Neural progenitor cell (in vitro differentiated cells): ENCODE measurements around the gene PNPLA7. TPM values are rescaled to one million over a fixed set of nuclear protein-coding genes. Genes with fewer than 3 reads are reported as not detected.

Experiments used
- DNase-seq: peaks from one replicate; pipeline ENCODE4 v3.0.0-alpha.2; 2016; ENCODE audit warnings: low spot score
- H2AFZ ChIP-seq: fragments of 200-600 bp; sonication (generic); replicated peaks from 2 replicates; pipeline ENCODE4 v1.6.1; 2016; ENCODE audit warnings: antibody characterized with exemption
- H3F3A ChIP-seq: fragments of 200-600 bp; sonication (generic); 2 replicates; pipeline ENCODE4 v1.6.1; 2016; ENCODE audit warnings: antibody characterized with exemption, low read depth
- H3K27ac ChIP-seq: fragments of 200-600 bp; sonication (generic); 2 replicates; pipeline ENCODE4 v1.5.1; 2016; ENCODE audit warnings: mild to moderate bottlenecking
- H3K27me3 ChIP-seq: fragments of 200-600 bp; sonication (generic); 2 replicates; pipeline ENCODE4 v1.6.1; 2016; ENCODE audit warnings: mild to moderate bottlenecking, moderate library complexity
- H3K36me3 ChIP-seq: fragments of 200-600 bp; sonication (generic); 2 replicates; pipeline ENCODE4 v1.5.1; 2016
- H3K4me1 ChIP-seq: fragments of 200-600 bp; sonication (generic); 2 replicates; pipeline ENCODE4 v1.6.1; 2016; ENCODE audit warnings: mixed run types
- H3K4me2 ChIP-seq: fragments of 200-600 bp; sonication (generic); 2 replicates; pipeline ENCODE4 v1.6.1; 2016
- H3K4me3 ChIP-seq: fragments of 200-600 bp; sonication (generic); 2 replicates; pipeline ENCODE4 v1.5.1; 2016
- H3K79me2 ChIP-seq: fragments of 200-600 bp; sonication (generic); 2 replicates; pipeline ENCODE4 v1.6.1; 2016; ENCODE audit warnings: low read depth
- H3K9ac ChIP-seq: fragments of 200-600 bp; sonication (generic); 2 replicates; pipeline ENCODE4 v1.6.1; 2016
- H3K9me3 ChIP-seq: fragments of 200-600 bp; sonication (generic); 2 replicates; pipeline ENCODE4 v1.5.1; 2016; ENCODE audit warnings: low read depth
- H4K20me1 ChIP-seq: fragments of 200-600 bp; sonication (generic); 2 replicates; pipeline ENCODE4 v1.6.1; 2016; ENCODE audit warnings: low read depth
- H3K27ac Mint-ChIP-seq: 3 replicates; pipeline ENCODE4 v1.8.0; 2021; ENCODE audit warnings: mixed read lengths
- H3K27me3 Mint-ChIP-seq: 2 replicates; pipeline ENCODE4 v1.8.0; 2022; ENCODE audit warnings: low read depth, mild to moderate bottlenecking, inconsistent platforms, moderate library complexity, mixed read lengths; ENCODE audit not compliant: insufficient read depth
- H3K36me3 Mint-ChIP-seq: 3 replicates; pipeline ENCODE4 v1.8.0; 2021; ENCODE audit warnings: mixed read lengths
- H3K4me1 Mint-ChIP-seq: 3 replicates; pipeline ENCODE4 v1.8.0; 2021; ENCODE audit warnings: mixed read lengths
- H3K4me3 Mint-ChIP-seq: 3 replicates; pipeline ENCODE4 v1.8.0; 2021; ENCODE audit warnings: mild to moderate bottlenecking, moderate library complexity, mixed read lengths
- H3K9me3 Mint-ChIP-seq: 3 replicates; pipeline ENCODE4 v1.8.0; 2020; ENCODE audit warnings: mixed read lengths
- CTCF ChIP-seq: fragments of 200-600 bp; sonication (generic); IDR thresholded peaks from 2 replicates; pipeline ENCODE4 v1.5.1; 2017; ENCODE audit warnings: antibody characterized with exemption, mild to moderate bottlenecking
- EZH2 ChIP-seq: fragments of 200-600 bp; sonication (generic); IDR thresholded peaks from 2 replicates; pipeline ENCODE4 v1.6.1; 2017; ENCODE audit warnings: antibody characterized with exemption, mild to moderate bottlenecking, moderate library complexity
- EZH2phosphoT487 ChIP-seq: fragments of 200-600 bp; sonication (generic); IDR thresholded peaks from 2 replicates; pipeline ENCODE4 v1.6.1; 2017; ENCODE audit warnings: antibody characterized with exemption
- total RNA-seq: library from RNA; depleted of rRNA; stranded (reverse); fragments of >200 nt; gene quantifications from 2 replicates; pipeline ENCODE4 v1.2.3, GENCODE V29; 2015; ENCODE audit warnings: low replicate concordance

Gene PNPLA7
- total RNA-seq, 1 donor from 2014 or later = 0.13 TPM

GRCh38 chr9:137433916-137434431, 116.2 kb downstream of the PNPLA7 start:
- Histone ChIP-seq H3K4me1 (no peaks in the 10 kb centered on the region), H3K9ac (no peak overlapping the region), H3K79me2 (no peaks in the 10 kb centered on the region), H3K4me2 (no peak overlapping the region), H2AFZ (no peak overlapping the region), H3K27me3 (no peaks in the 10 kb centered on the region), H3K36me3 (no peaks in the 10 kb centered on the region), H3K4me3 (no peak overlapping the region), H3K27ac (no peak overlapping the region), H3K9me3 (no peaks in the 10 kb centered on the region), H4K20me1 (no peaks in the 10 kb centered on the region), H3F3A (no peaks in the 10 kb centered on the region)
- DNase-seq = no peak
- H3K27me3 Mint-ChIP-seq = no peaks in the 10 kb centered on the region
- H3K4me3 Mint-ChIP-seq = no peak overlapping the region
- no peak for TF ChIP-seq EZH2phosphoT487
- no peak for TF ChIP-seq EZH2
- no peak for TF ChIP-seq CTCF
- H3K9me3 Mint-ChIP-seq = no peaks in the 10 kb centered on the region
- H3K4me1 Mint-ChIP-seq = no peaks in the 10 kb centered on the region
- no peaks in the 10 kb centered on the region for H3K36me3 Mint-ChIP-seq
- H3K27ac Mint-ChIP-seq = no peak overlapping the region

- Histone ChIP-seq H3K4me2 (no peak overlapping the region), H3K9ac (no peak overlapping the region), H3F3A (no peaks in the 10 kb centered on the region), H3K9me3 (no peaks in the 10 kb centered on the region), H3K27ac (no peak overlapping the region), H3K79me2 (no peaks in the 10 kb centered on the region), H3K27me3 (no peaks in the 10 kb centered on the region), H3K36me3 (no peaks in the 10 kb centered on the region), H3K4me1 (no peaks in the 10 kb centered on the region), H3K4me3 (no peak overlapping the region), H2AFZ (no peak overlapping the region), H4K20me1 (no peaks in the 10 kb centered on the region)
- DNase-seq = no peak
- H3K4me3 Mint-ChIP-seq = no peak overlapping the region
- H3K9me3 Mint-ChIP-seq = no peaks in the 10 kb centered on the region
- no peaks in the 10 kb centered on the region for H3K4me1 Mint-ChIP-seq
- no peaks in the 10 kb centered on the region for H3K36me3 Mint-ChIP-seq
- no peak overlapping the region for H3K27ac Mint-ChIP-seq
- no peaks in the 10 kb centered on the region for H3K27me3 Mint-ChIP-seq
- TF ChIP-seq EZH2phosphoT487 (no peak), CTCF (no peak), EZH2 (no peak)
These were observed 116.8 kb downstream of the PNPLA7 start for GRCh38 chr9:137433349-137433915.

- no peaks in the 10 kb centered on the region for H3K27me3 ChIP-seq
- TF ChIP-seq CTCF = no peak
- TF ChIP-seq EZH2 = no peak
- TF ChIP-seq EZH2phosphoT487 = no peak
- no peaks in the 10 kb centered on the region for H3K4me1 ChIP-seq
- no peak overlapping the region for H3K9ac ChIP-seq
- no peaks in the 10 kb centered on the region for H3F3A ChIP-seq
- Mint-ChIP-seq H3K27me3 (no peaks in the 10 kb centered on the region), H3K4me1 (no peaks in the 10 kb centered on the region), H3K9me3 (no peaks in the 10 kb centered on the region), H3K4me3 (no peak overlapping the region), H3K36me3 (no peaks in the 10 kb centered on the region), H3K27ac (no peak overlapping the region)
- H3K4me2 ChIP-seq = no peak overlapping the region
- H3K9me3 ChIP-seq = no peaks in the 10 kb centered on the region
- no peak overlapping the region for H3K27ac ChIP-seq
- H2AFZ ChIP-seq = no peak overlapping the region
- no peak overlapping the region for H3K4me3 ChIP-seq
- no peaks in the 10 kb centered on the region for H3K36me3 ChIP-seq
- no peaks in the 10 kb centered on the region for H3K79me2 ChIP-seq
- DNase-seq = no peak
- H4K20me1 ChIP-seq = no peaks in the 10 kb centered on the region
These were observed 117.4 kb downstream of the PNPLA7 start for GRCh38 chr9:137432687-137433348.
